T-cell (primary cell): ENCODE measurements around the gene HPSE. TPM values are rescaled to one million over a fixed set of nuclear protein-coding genes. Genes with fewer than 3 reads are reported as not detected.
"Not testable (repeated sequence)": the region's sequence is repeated elsewhere in the genome, so short reads cannot be mapped to it uniquely, and the experiment has no call there.

ENCODE experiments used
- ATAC-seq, 4 experiments: fragments of 200-7000 bp in 3 of 4; fragments of 150-1000 bp in 1 of 4; cut with Tn5 transposase; replicated peaks in 1 of 4; 1 replicate in 3 of 4; 2 replicates in 1 of 4; pipeline ENCODE4 v1.10.0; 2021; ENCODE audit warnings: moderate library complexity in 3 of 4, mild to moderate bottlenecking in 2 of 4, moderate number of reproducible peaks in 1 of 4
- CTCF ChIA-PET, 2 donors: fragments of 300-600 bp; sonication (Branson Sonifier 250); formaldehyde crosslinking; loops; one replicate each; lab custom pipeline; 2022; ENCODE audit warnings: antibody characterized with exemption in 2 of 2; lab: Charles Lee
- POLR2A ChIA-PET, 2 donors: fragments of 300-600 bp; sonication (Branson Sonifier 250); formaldehyde crosslinking; loops; one replicate each; lab custom pipeline; 2022; ENCODE audit warnings: antibody characterized with exemption in 2 of 2; lab: Charles Lee
- DNase-seq, 35 experiments: peaks; one replicate each; pipeline versions ENCODE4 v3.0.0 to v3.0.0-alpha.2; 2013 to 2023
- H3K27ac ChIP-seq: one replicate; pipeline ENCODE4 v1.5.1; 2013; ENCODE audit warnings: low read length
- H3K27me3 ChIP-seq, 2 experiments: replicated peaks in 1 of 2; 1 replicate in 1 of 2; 2 replicates in 1 of 2; pipeline versions ENCODE4 v1.6.1 to v1.7.0; 2013; ENCODE audit warnings: low read length in 1 of 2, mixed read lengths in 1 of 2; ENCODE audit not compliant: control insufficient read depth in 2 of 2, insufficient read depth in 2 of 2; ENCODE audit errors: extremely low read depth in 1 of 2
- H3K36me3 ChIP-seq, 2 donors: 1 replicate in 1 of 2; 2 replicates in 1 of 2; pipeline versions ENCODE4 v1.6.1 to v1.7.0; 2013; ENCODE audit warnings: low read length in 1 of 2; ENCODE audit not compliant: control insufficient read depth in 2 of 2, insufficient read depth in 1 of 2; ENCODE audit errors: extremely low read depth in 1 of 2
- H3K4me1 ChIP-seq, 2 experiments: 1 replicate in 1 of 2; 2 replicates in 1 of 2; pipeline versions ENCODE4 v1.6.1 to v1.7.0; 2013; ENCODE audit warnings: low read length in 2 of 2, mixed read lengths in 1 of 2; ENCODE audit not compliant: insufficient read depth in 2 of 2, control insufficient read depth in 1 of 2; ENCODE audit errors: extremely low read depth in 1 of 2
- H3K4me3 ChIP-seq, 2 donors: 1 replicate in 1 of 2; 2 replicates in 1 of 2; pipeline versions ENCODE4 v1.5.1 to v1.7.0; 2013; ENCODE audit warnings: mild to moderate bottlenecking in 2 of 2, low read length in 1 of 2, moderate library complexity in 1 of 2; ENCODE audit not compliant: control insufficient read depth in 1 of 2; ENCODE audit errors: extremely low read depth in 1 of 2
- H3K9me3 ChIP-seq: 2 replicates; pipeline ENCODE4 v1.7.0; 2013
- H3K27ac Mint-ChIP-seq, 2 donors: one replicate each; pipeline ENCODE4 v1.8.0; 2020 to 2021; ENCODE audit warnings: mild to moderate bottlenecking in 2 of 2, mixed read lengths in 2 of 2
- H3K27me3 Mint-ChIP-seq, 2 donors: one replicate each; pipeline ENCODE4 v1.8.0; 2021 to 2022; ENCODE audit warnings: mixed read lengths in 2 of 2
- H3K36me3 Mint-ChIP-seq: one replicate; pipeline ENCODE4 v1.8.0; 2021; ENCODE audit warnings: mixed read lengths
- H3K4me1 Mint-ChIP-seq, 3 donors: one replicate each; pipeline ENCODE4 v1.8.0; 2020 to 2022; ENCODE audit warnings: mixed read lengths in 3 of 3, mild to moderate bottlenecking in 1 of 3
- H3K4me3 Mint-ChIP-seq, 3 donors: one replicate each; pipeline ENCODE4 v1.8.0; 2020 to 2022; ENCODE audit warnings: mild to moderate bottlenecking in 3 of 3, mixed read lengths in 3 of 3, moderate library complexity in 3 of 3
- H3K9me3 Mint-ChIP-seq, 3 donors: one replicate each; pipeline ENCODE4 v1.8.0; 2020 to 2022; ENCODE audit warnings: mixed read lengths in 3 of 3
- WGBS: methylation state at CpG from one replicate; pipeline ENCODE4 v1.1.5; 2013; ENCODE audit warnings: missing lambda C conversion rate; ENCODE audit not compliant: insufficient coverage; 5-methylcytosine and 5-hydroxymethylcytosine counted together
- total RNA-seq, 35 experiments: library from RNA in 6 of 35; stranded (reverse) in 6 of 35; fragments of 120-200 nt in 1 of 35; gene quantifications; one replicate each; pipeline versions ENCODE4 v1.2.1 to v1.2.4 and lab custom pipeline; 2013 to 2026

The HPSE gene
- total RNA-seq, 5 donors from 2014 or later (not counting 1 experiment from before 2014, with no cell fraction given) = 4.5 to 7.2 (median 6.1) TPM

GRCh38 chr4:83297548-83298260, 36.9 kb downstream of the HPSE start:
- no peak overlapping the region for H3K4me3 ChIP-seq
- Mint-ChIP-seq H3K4me1 (peaks cover 11 to 14% (median 12%) of the 10 kb centered on the region in 3 donors), H3K27ac (peak overlapping the region; percentile 12 to 77), H3K9me3 (no peaks in the 10 kb centered on the region), H3K27me3 (no peaks in the 10 kb centered on the region), H3K4me3 (no peak overlapping the region), H3K36me3 (peaks cover 18% of the 10 kb centered on the region)
- H3K36me3 ChIP-seq = peaks cover 0 to 3% of the 10 kb centered on the region in 2 donors
- 60% methylated on average over 1 of the region's 3 CpGs for WGBS
- no peaks in the 10 kb centered on the region for H3K4me1 ChIP-seq
- H3K27me3 ChIP-seq = no peaks in the 10 kb centered on the region
- POLR2A ChIA-PET = no interaction called here
- CTCF ChIA-PET = interaction anchor here (0.5 to 0.6 kb wide), 2 partner anchors 224 to 1382 kb away, joined by 3 read pairs; no protein-coding TSS in a partner anchor
- DNase-seq (peak in 1 of 35 experiments; percentile 24), ATAC-seq (peak in 2 of 4 experiments; percentile 29 to 61)
- no peaks in the 10 kb centered on the region for H3K9me3 ChIP-seq
- no peak overlapping the region for H3K27ac ChIP-seq

GRCh38 chr4:83293305-83294046, 41.2 kb downstream of the HPSE start:
- Mint-ChIP-seq H3K4me3 (no peak overlapping the region), H3K4me1 (peaks cover 11 to 12% (median 12%) of the 10 kb centered on the region in 3 donors), H3K36me3 (peaks cover 15% of the 10 kb centered on the region), H3K27ac (peak overlapping the region in 1 of 2 donors; percentile 45), H3K27me3 (no peaks in the 10 kb centered on the region), H3K9me3 (peaks cover 0 to 7% (median 0%) of the 10 kb centered on the region in 3 donors)
- ChIA-PET CTCF (interaction anchor here in 1 of 2 donors (0.7 to 3.5 kb wide), 2 partner anchors 9 to 12 kb away, joined by 3 to 16 read pairs; partner anchors contain the start of gene COQ2), POLR2A (no interaction called here)
- no peaks in the 10 kb centered on the region for H3K9me3 ChIP-seq
- no peak overlapping the region for H3K4me3 ChIP-seq
- no peaks in the 10 kb centered on the region for H3K4me1 ChIP-seq
- DNase-seq = no peak
- H3K27ac ChIP-seq = no peak overlapping the region
- WGBS = no CpG with 5 or more reads among the region's 8 CpGs
- no peaks in the 10 kb centered on the region for H3K27me3 ChIP-seq
- no peak for ATAC-seq
- H3K36me3 ChIP-seq = no peaks in the 10 kb centered on the region

- H3K9me3 Mint-ChIP-seq, DNase-seq, H3K4me3 ChIP-seq, H3K27me3 ChIP-seq, POLR2A ChIA-PET, H3K4me1 Mint-ChIP-seq, H3K4me3 Mint-ChIP-seq, H3K36me3 ChIP-seq, H3K4me1 ChIP-seq, H3K27ac ChIP-seq, H3K27me3 Mint-ChIP-seq, H3K27ac Mint-ChIP-seq, ATAC-seq, H3K9me3 ChIP-seq: not testable (repeated sequence)
- WGBS = no CpG with 5 or more reads among the region's 3 CpGs
- peaks cover 13% of the 10 kb centered on the region for H3K36me3 Mint-ChIP-seq
- CTCF ChIA-PET = interaction anchor here in 1 of 2 donors (0.8 kb wide), 1 partner anchor 216 kb away, joined by 4 read pairs; no protein-coding TSS in a partner anchor
Observed at GRCh38 chr4:83290059-83290774, 44.4 kb downstream of the HPSE start.

GRCh38 chr4:83288381-83288780, 46.3 kb downstream of the HPSE start:
- H3K36me3 Mint-ChIP-seq, H3K27ac Mint-ChIP-seq, H3K27ac ChIP-seq, H3K9me3 ChIP-seq, H3K36me3 ChIP-seq, H3K4me1 ChIP-seq, ATAC-seq, H3K9me3 Mint-ChIP-seq, H3K27me3 Mint-ChIP-seq, H3K27me3 ChIP-seq, POLR2A ChIA-PET, CTCF ChIA-PET, H3K4me3 Mint-ChIP-seq, H3K4me3 ChIP-seq, DNase-seq: not testable (repeated sequence)
- no CpG with 5 or more reads among the region's 1 CpG for WGBS
- peaks cover 15 to 16% (median 16%) of the 10 kb centered on the region in 3 donors for H3K4me1 Mint-ChIP-seq

GRCh38 chr4:83285055-83285407, 49.6 kb downstream of the HPSE start:
- H3K27me3 ChIP-seq = no peaks in the 10 kb centered on the region
- no peaks in the 10 kb centered on the region for H3K36me3 ChIP-seq
- peak overlapping the region; percentile 83 for H3K27ac ChIP-seq
- H3K4me3 ChIP-seq = peak overlapping the region; percentile 76 to 86
- no peaks in the 10 kb centered on the region for H3K9me3 ChIP-seq
- H3K9me3 Mint-ChIP-seq = peaks cover 0 to under 1% (median 0%) of the 10 kb centered on the region in 3 donors
- peak overlapping the region; percentile 94 to 99 (median 97) for H3K4me3 Mint-ChIP-seq
- peak in 1 of 4 experiments; percentile 9 for ATAC-seq
- ChIA-PET POLR2A (interaction anchor here (0.5 to 1.3 kb wide), 9 partner anchors 100 to 547 kb away, joined by 3 to 15 read pairs (median 4); partner anchors contain the start of genes COPS4 (in 1 of the 2) and LIN54 (in 1 of the 2)), CTCF (interaction anchor here (0.5 to 6.4 kb wide), 21 partner anchors 9 to 856 kb away, joined by 3 to 71 read pairs (median 7); partner anchors contain the start of genes COPS4 (in 1 of the 2), LIN54 (in 1 of the 2) and THAP9 (in 1 of the 2))
- H3K36me3 Mint-ChIP-seq = no peaks in the 10 kb centered on the region
- H3K27me3 Mint-ChIP-seq = no peaks in the 10 kb centered on the region
- peaks cover 39 to 42% (median 40%) of the 10 kb centered on the region in 3 donors for H3K4me1 Mint-ChIP-seq
- H3K4me1 ChIP-seq = peaks cover 6 to 9% of the 10 kb centered on the region in 2 experiments
- WGBS = 2% methylated on average over 6 of the region's 9 CpGs
- H3K27ac Mint-ChIP-seq = peak overlapping the region; percentile 96 to 98
- peak in 14 of 35 experiments; percentile 1 to 54 (median 6) for DNase-seq
